ENCODE results near the gene QRICH2.

DNA sequence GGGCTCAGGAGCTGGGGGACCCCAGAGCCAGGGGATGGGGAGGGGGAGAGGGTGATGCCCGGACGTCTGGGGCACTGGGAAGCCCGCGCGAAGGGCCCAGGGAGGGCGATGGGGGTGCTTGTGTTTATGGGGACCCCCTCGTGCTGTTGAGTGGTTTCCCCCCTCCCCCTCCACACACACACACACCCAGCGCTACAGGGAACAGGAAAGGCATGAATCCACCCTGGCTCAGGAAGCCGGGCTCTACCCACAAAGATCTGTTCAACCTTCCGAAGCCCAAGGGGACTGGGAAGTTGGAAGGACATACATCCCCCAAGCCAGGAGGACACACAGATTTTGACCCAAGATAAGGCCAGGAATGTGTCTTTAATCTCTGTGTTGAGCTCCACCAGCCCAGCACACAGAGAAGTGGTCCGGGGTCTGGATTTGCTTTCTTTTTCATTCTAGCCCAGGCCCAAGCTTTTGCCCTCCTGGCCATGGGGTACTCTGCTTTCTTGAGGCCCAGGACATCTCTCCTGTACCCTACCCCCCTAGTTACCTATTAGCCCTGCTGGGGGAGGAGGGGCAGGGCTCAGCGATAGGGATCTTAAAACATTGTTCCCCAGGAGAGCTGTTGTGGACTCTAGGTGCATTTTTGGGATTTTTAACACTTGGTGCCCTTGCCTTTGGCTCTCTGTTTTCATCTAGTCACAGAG, 41.7 kb downstream of the QRICH2 start:
- TF ChIP-seq, protein P1, sequence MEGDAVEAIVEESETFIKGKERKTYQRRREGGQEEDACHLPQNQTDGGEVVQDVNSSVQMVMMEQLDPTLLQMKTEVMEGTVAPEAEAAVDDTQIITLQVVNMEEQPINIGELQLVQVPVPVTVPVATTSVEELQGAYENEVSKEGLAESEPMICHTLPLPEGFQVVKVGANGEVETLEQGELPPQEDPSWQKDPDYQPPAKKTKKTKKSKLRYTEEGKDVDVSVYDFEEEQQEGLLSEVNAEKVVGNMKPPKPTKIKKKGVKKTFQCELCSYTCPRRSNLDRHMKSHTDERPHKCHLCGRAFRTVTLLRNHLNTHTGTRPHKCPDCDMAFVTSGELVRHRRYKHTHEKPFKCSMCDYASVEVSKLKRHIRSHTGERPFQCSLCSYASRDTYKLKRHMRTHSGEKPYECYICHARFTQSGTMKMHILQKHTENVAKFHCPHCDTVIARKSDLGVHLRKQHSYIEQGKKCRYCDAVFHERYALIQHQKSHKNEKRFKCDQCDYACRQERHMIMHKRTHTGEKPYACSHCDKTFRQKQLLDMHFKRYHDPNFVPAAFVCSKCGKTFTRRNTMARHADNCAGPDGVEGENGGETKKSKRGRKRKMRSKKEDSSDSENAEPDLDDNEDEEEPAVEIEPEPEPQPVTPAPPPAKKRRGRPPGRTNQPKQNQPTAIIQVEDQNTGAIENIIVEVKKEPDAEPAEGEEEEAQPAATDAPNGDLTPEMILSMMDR (conservative IDR thresholded peaks at IDR 0.05; ENCODE audit: low read length): no peak
- no peak for TF ChIP-seq EZH2phosphoT487 (IDR thresholded peaks at IDR 0.05; ENCODE audit: borderline replicate concordance)
